B cell (primary cell): ENCODE measurements around the gene PIM1. TPM values are rescaled to one million over a fixed set of nuclear protein-coding genes. Genes with fewer than 3 reads are reported as not detected.
A peak's percentile ranks its signal among the peaks of the same experiment; 100 is the strongest.

Experiments used
- ATAC-seq: fragments of 200-7000 bp; cut with Tn5 transposase; one replicate; pipeline ENCODE4 v1.10.0; 2021; ENCODE audit warnings: low read depth, mild to moderate bottlenecking, moderate number of reproducible peaks, moderate library complexity
- CTCF ChIA-PET: fragments of 350-600 bp; sonication (Branson Sonifier 250); formaldehyde crosslinking; loops from one replicate; lab custom pipeline; 2021; ENCODE audit warnings: antibody characterized with exemption, inconsistent platforms; lab: Charles Lee
- POLR2A ChIA-PET: fragments of 350-600 bp; sonication (Branson Sonifier 250); formaldehyde crosslinking; loops from one replicate; lab custom pipeline; 2021; ENCODE audit warnings: antibody characterized with exemption; lab: Charles Lee
- DNase-seq: peaks from one replicate; pipeline ENCODE4 v3.0.0; 2013
- H2AFZ ChIP-seq: 2 replicates; pipeline ENCODE4 v1.6.1; 2012; ENCODE audit warnings: mild to moderate bottlenecking, low read depth, low read length; ENCODE audit not compliant: insufficient read depth, poor library complexity, severe bottlenecking
- H3K27ac ChIP-seq, 2 donors: 1 replicate in 1 of 2; 2 replicates in 1 of 2; pipeline ENCODE4 v1.5.1; 2012 to 2013; ENCODE audit warnings: low read length in 2 of 2, mild to moderate bottlenecking in 2 of 2, moderate library complexity in 1 of 2
- H3K27me3 ChIP-seq, 4 experiments: fragments of 200-600 bp in 1 of 4; sonication (generic) in 1 of 4; replicated peaks in 1 of 4; 1 replicate in 2 of 4; 2 replicates in 2 of 4; pipeline versions ENCODE4 v1.6.1 to v1.7.0; 2013 to 2016; ENCODE audit warnings: low read length in 3 of 4, mild to moderate bottlenecking in 2 of 4, mixed read lengths in 1 of 4, moderate library complexity in 1 of 4; ENCODE audit not compliant: insufficient read depth in 4 of 4, control insufficient read depth in 3 of 4; ENCODE audit errors: control extremely low read depth in 1 of 4
- H3K36me3 ChIP-seq, 2 experiments: replicated peaks in 1 of 2; 1 replicate in 1 of 2; 2 replicates in 1 of 2; pipeline versions ENCODE4 v1.6.1 to v1.7.1; 2013; ENCODE audit warnings: low read length in 1 of 2; ENCODE audit not compliant: insufficient read depth in 2 of 2, control insufficient read depth in 1 of 2; ENCODE audit errors: control extremely low read depth in 1 of 2, extremely low read depth in 1 of 2
- H3K4me1 ChIP-seq, 2 donors: fragments of 200-600 bp in 1 of 2; sonication (generic) in 1 of 2; 1 replicate in 1 of 2; 2 replicates in 1 of 2; pipeline versions ENCODE4 v1.5.1 to v1.6.1; 2013 to 2017; ENCODE audit warnings: low read length in 2 of 2; ENCODE audit not compliant: control insufficient read depth in 2 of 2, insufficient read depth in 2 of 2
- H3K4me2 ChIP-seq: replicated peaks from 2 replicates; pipeline ENCODE3; 2012; ENCODE audit warnings: mild to moderate bottlenecking, low read depth, low read length; ENCODE audit not compliant: poor library complexity, severe bottlenecking
- H3K4me3 ChIP-seq, 5 experiments: fragments of 200-600 bp in 1 of 5; sonication (generic) in 1 of 5; 1 replicate in 3 of 5; 2 replicates in 2 of 5; pipeline versions ENCODE4 v1.5.1 to v1.7.0; 2011 to 2016; ENCODE audit warnings: low read length in 4 of 5, mild to moderate bottlenecking in 4 of 5, low read depth in 2 of 5, control low read depth in 1 of 5, moderate library complexity in 1 of 5; ENCODE audit not compliant: insufficient read depth in 1 of 5; ENCODE audit errors: control extremely low read depth in 1 of 5, extremely low read depth in 1 of 5
- H3K79me2 ChIP-seq: fragments of 200-600 bp; sonication (generic); one replicate; pipeline ENCODE4 v1.6.0; 2016; ENCODE audit warnings: low read length; ENCODE audit not compliant: control insufficient read depth, insufficient read depth
- H3K9ac ChIP-seq: fragments of 200-600 bp; sonication (generic); 2 replicates; pipeline ENCODE4 v1.6.1; 2017; ENCODE audit warnings: mild to moderate bottlenecking, low read length, moderate library complexity
- H3K9me3 ChIP-seq, 3 donors: one replicate each; pipeline versions ENCODE4 v1.6.1 to v1.7.1; 2013; ENCODE audit warnings: low read length in 2 of 3; ENCODE audit not compliant: control insufficient read depth in 2 of 3, insufficient read depth in 1 of 3; ENCODE audit errors: control extremely low read depth in 1 of 3
- H4K20me1 ChIP-seq: 2 replicates; pipeline ENCODE4 v1.6.0; 2012; ENCODE audit warnings: mild to moderate bottlenecking, low read length; ENCODE audit not compliant: insufficient read depth, control insufficient read depth, poor library complexity, severe bottlenecking
- H3K27ac Mint-ChIP-seq: one replicate; pipeline ENCODE4 v1.8.0; 2021; ENCODE audit warnings: mixed read lengths
- H3K27me3 Mint-ChIP-seq: one replicate; pipeline ENCODE4 v1.8.0; 2021; ENCODE audit warnings: mixed read lengths
- H3K4me1 Mint-ChIP-seq: one replicate; pipeline ENCODE4 v1.8.0; 2021; ENCODE audit warnings: mixed read lengths
- H3K4me3 Mint-ChIP-seq: one replicate; pipeline ENCODE4 v1.8.0; 2021; ENCODE audit warnings: mixed read lengths
- H3K9me3 Mint-ChIP-seq: one replicate; pipeline ENCODE4 v1.8.0; 2022; ENCODE audit warnings: mixed read lengths; ENCODE audit not compliant: insufficient read depth
- EZH2 ChIP-seq: IDR thresholded peaks from 2 replicates; pipeline ENCODE4 v1.6.1; 2012; ENCODE audit warnings: borderline replicate concordance, low read depth, mild to moderate bottlenecking, moderate library complexity, low read length; ENCODE audit not compliant: insufficient read depth, poor library complexity, severe bottlenecking
- WGBS: methylation state at CpG from one replicate; pipeline ENCODE4 v1.1.5; 2013; ENCODE audit warnings: missing lambda C conversion rate; ENCODE audit not compliant: insufficient coverage; 5-methylcytosine and 5-hydroxymethylcytosine counted together
- intact Hi-C: fragments of 100-400 bp; cut with micrococcal nuclease; formaldehyde crosslinking; loops from one replicate; pipeline ENCODE4 v1.10.0; 2022
- polyA plus RNA-seq: library from polyadenylated mRNA; depleted of rRNA; stranded (reverse); fragments of >200 nt; gene quantifications from 2 replicates; pipeline ENCODE4 v1.2.3, GENCODE V29; 2012
- total RNA-seq, 2 donors: library from RNA; stranded (reverse); fragments of 120-200 nt in 1 of 2; gene quantifications; 1 replicate in 1 of 2; 2 replicates in 1 of 2; pipeline versions ENCODE4 v1.2.3 to v1.2.4, GENCODE V29; 2013 to 2022
- TF ChIP-seq, protein P1 (sequence below): fragments of 200-600 bp; IDR thresholded peaks from one replicate; pipeline ENCODE4 v1.8.0; 2022; ENCODE audit warnings: antibody characterized with exemption, mild to moderate bottlenecking

Gene PIM1
- total and polyA plus RNA-seq, 2 donors (not counting 1 experiment from before 2014, with no cell fraction given): 13.6 to 102 TPM

DNA sequence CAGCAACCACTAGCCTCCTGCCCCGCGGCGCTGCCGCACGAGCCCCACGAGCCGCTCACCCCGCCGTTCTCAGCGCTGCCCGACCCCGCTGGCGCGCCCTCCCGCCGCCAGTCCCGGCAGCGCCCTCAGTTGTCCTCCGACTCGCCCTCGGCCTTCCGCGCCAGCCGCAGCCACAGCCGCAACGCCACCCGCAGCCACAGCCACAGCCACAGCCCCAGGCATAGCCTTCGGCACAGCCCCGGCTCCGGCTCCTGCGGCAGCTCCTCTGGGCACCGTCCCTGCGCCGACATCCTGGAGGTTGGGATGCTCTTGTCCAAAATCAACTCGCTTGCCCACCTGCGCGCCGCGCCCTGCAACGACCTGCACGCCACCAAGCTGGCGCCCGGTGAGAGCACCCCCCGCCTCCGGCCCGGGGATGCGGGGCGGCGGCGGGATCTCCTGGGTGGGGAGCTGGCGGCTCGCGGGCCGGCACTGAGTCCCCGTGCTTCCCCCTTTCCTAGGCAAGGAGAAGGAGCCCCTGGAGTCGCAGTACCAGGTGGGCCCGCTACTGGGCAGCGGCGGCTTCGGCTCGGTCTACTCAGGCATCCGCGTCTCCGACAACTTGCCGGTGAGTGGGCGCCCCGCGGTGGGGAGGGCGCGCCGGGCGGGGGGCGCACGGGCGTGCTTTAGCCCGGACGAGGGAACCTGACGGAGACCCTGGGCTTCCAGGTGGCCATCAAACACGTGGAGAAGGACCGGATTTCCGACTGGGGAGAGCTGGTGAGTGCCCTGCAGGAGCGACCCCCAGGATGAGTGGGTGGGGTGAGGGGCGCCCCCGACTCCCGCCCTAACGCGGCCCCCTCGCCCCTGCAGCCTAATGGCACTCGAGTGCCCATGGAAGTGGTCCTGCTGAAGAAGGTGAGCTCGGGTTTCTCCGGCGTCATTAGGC, 585 bp downstream of the PIM1 start:
- peak overlapping the region; percentile 86 for H3K9ac ChIP-seq
- peak overlapping the region; percentile 97 for H3K4me2 ChIP-seq
- H3K9me3 ChIP-seq: no peaks in the 10 kb centered on the region
- intact Hi-C loops: loop anchor here (10.0 kb wide), 2 partner anchors 486 to 576 kb away; partner anchors contain the start of gene SRSF3
- Mint-ChIP-seq H3K27ac (peak overlapping the region; percentile 85), H3K4me3 (peak overlapping the region; percentile 85), H3K27me3 (no peaks in the 10 kb centered on the region), H3K4me1 (peaks cover 54% of the 10 kb centered on the region), H3K9me3 (no peaks in the 10 kb centered on the region)
- H4K20me1 ChIP-seq: peaks cover 36% of the 10 kb centered on the region
- H3K79me2 ChIP-seq: peaks cover 23% of the 10 kb centered on the region
- peak overlapping the region; percentile 68 for H2AFZ ChIP-seq
- CTCF ChIA-PET: interaction anchor here (0.9 to 16.6 kb wide), 26 partner anchors 11 to 404 kb away, joined by 3 to 510 read pairs (median 6); partner anchors contain the start of genes C6orf89, FGD2 and MTCH1
- no peaks in the 10 kb centered on the region for H3K27me3 ChIP-seq
- DNase-seq (no peak), ATAC-seq (peak; percentile 8)
- WGBS: under 1% methylated on average over 92 of the region's 92 CpGs
- POLR2A ChIA-PET: interaction anchor here (0.6 to 5.7 kb wide), 17 partner anchors 10 to 285 kb away, joined by 3 to 121 read pairs (median 5); partner anchors contain the start of genes C6orf89 and FGD2
- TF ChIP-seq EZH2: no peak
- TF ChIP-seq, protein P1, sequence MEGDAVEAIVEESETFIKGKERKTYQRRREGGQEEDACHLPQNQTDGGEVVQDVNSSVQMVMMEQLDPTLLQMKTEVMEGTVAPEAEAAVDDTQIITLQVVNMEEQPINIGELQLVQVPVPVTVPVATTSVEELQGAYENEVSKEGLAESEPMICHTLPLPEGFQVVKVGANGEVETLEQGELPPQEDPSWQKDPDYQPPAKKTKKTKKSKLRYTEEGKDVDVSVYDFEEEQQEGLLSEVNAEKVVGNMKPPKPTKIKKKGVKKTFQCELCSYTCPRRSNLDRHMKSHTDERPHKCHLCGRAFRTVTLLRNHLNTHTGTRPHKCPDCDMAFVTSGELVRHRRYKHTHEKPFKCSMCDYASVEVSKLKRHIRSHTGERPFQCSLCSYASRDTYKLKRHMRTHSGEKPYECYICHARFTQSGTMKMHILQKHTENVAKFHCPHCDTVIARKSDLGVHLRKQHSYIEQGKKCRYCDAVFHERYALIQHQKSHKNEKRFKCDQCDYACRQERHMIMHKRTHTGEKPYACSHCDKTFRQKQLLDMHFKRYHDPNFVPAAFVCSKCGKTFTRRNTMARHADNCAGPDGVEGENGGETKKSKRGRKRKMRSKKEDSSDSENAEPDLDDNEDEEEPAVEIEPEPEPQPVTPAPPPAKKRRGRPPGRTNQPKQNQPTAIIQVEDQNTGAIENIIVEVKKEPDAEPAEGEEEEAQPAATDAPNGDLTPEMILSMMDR: peak; percentile 21
- H3K4me1 ChIP-seq: peaks cover 47 to 53% of the 10 kb centered on the region in 2 donors
- peak overlapping the region; percentile 23 to 87 (median 82) for H3K4me3 ChIP-seq
- H3K27ac ChIP-seq: peak overlapping the region in 1 of 2 donors; percentile 72
- H3K36me3 ChIP-seq: peaks cover 0 to 29% of the 10 kb centered on the region in 2 experiments
